HG03159 (cell line): ENCODE results near the gene ARHGEF33.
A peak's percentile ranks its signal among the peaks of the same experiment; 100 is the strongest.

Experiments used
- ATAC-seq: cut with Tn5 transposase; IDR thresholded peaks from one replicate; pipeline ENCODE4 v1.9.1; 2021; ENCODE audit warnings: mild to moderate bottlenecking, moderate library complexity; ENCODE audit not compliant: unreplicated experiment

ARHGEF33 gene

DNA sequence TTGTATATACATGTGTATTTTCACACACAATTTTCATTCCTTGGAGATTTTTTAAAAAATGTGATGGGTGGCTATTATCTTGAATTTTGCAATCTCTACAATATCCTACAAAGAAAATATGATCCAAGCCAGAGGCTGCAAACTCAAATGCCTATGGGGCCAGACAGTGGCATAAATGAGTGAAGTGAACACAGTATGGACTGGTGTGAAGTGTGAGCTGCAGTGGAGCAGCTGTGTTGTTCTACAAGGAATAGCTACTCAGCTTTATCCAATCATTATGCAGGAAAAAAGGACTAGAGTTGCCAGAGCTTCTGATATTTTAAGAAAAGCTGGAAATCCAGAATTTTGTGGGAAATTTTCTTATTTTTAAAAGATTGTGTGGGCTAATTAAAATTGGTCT, 62.1 kb downstream of the ARHGEF33 start:
- no peak for ATAC-seq

DNA sequence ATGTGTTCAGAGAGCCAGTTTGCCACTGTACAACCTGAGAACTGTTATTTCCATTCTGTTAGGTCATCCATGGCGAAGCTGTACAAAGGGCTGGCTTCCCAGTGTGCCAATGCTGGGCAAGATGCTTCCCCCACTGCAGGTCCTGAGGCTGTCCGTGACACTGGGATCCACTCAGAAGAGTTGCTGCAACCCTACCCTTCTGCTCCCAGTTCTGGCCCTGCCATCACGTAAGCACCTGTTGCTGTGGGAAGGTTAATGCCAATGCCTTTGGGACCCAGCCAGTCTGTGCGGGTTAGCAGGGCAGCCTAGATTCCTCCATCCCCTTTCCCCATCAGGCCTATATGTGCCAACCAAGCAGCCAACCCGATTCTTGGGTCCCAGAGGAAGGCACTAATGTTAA, 68.3 kb downstream of the ARHGEF33 start:
- ATAC-seq: no peak

GRCh38 chr2:38959466-38959865, 69.8 kb downstream of the ARHGEF33 start:
- ATAC-seq: no peak

DNA sequence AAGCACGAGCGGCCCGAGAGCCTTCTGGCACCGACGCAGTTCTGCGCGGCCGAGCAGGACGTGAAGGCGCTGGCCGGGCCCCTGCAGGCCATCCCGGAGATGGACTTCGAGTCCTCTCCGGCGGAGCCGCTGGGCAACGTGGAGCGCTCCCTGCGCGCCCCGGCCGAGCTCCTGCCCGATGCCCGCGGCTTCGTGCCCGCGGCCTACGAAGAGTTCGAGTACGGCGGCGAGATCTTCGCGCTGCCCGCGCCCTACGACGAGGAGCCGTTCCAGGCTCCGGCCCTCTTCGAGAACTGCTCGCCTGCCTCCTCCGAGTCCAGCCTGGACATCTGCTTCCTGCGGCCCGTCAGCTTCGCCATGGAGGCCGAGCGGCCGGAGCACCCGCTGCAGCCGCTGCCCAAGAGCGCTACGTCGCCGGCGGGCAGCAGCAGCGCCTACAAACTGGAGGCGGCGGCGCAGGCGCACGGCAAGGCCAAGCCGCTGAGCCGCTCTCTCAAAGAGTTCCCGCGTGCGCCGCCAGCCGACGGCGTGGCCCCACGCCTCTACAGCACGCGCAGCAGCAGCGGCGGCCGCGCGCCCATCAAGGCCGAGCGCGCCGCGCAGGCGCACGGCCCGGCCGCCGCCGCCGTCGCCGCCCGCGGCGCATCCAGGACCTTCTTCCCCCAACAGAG, 70.4 kb downstream of the ARHGEF33 start:
- ATAC-seq: peak; percentile 79

- peak; percentile 15 for ATAC-seq
These were observed 71.1 kb downstream of the ARHGEF33 start for GRCh38 chr2:38960609-38961320.

DNA sequence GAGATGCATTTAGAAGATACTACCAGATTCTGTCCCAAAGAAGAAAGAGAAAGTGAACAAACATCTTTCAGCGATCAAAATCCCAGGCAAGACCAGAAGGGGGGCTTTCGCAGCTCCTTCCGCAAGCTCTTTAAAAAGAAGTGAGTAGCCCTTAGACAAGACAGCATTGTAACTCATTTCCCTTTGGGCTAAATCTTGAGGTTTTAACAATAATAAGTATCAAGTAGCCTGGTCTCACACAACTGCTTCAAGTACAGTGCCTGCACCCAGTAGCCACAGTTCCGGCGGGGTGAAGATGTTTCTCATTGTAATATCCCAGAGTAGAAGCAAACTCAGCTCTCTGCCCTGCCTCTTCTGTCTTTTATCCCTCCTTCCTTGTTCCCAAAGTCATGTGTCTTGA, 76.3 kb downstream of the ARHGEF33 start:
- no peak for ATAC-seq

GRCh38 chr2:38966678-38967077, 77.0 kb downstream of the ARHGEF33 start:
- no peak for ATAC-seq

GRCh38 chr2:38968021-38968420, 78.3 kb downstream of the ARHGEF33 start:
- no peak for ATAC-seq

DNA sequence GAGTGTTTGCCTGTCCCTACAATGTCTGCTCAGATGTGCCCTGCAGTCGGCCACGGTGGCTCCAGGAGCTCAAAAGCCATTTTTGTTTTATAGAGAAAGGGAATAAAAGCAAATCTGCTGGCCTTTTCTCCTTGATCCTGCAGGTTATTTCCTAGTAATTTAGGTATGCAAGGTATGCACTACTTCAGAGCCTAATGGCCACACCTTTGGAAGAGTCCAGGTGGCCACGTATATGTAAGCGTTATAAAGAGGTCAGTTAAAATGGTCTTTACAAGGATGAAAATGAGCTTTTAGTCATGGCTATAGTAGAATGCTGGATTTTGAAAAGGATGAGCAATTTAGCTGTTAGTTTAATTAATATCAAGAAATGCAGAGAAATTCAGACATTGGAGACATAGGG, 81.7 kb downstream of the ARHGEF33 start:
- no peak for ATAC-seq

GRCh38 chr2:38973266-38973665, 83.6 kb downstream of the ARHGEF33 start:
- ATAC-seq: no peak

GRCh38 chr2:38975042-38975441, 85.4 kb downstream of the ARHGEF33 start:
- no peak for ATAC-seq

GRCh38 chr2:38977047-38977446, 87.4 kb downstream of the ARHGEF33 start:
- no peak for ATAC-seq

- ATAC-seq: no peak
These were observed 88.7 kb downstream of the ARHGEF33 start for GRCh38 chr2:38978296-38978903.

- no peak for ATAC-seq
These were observed 89.2 kb downstream of the ARHGEF33 start for GRCh38 chr2:38978908-38979307.

DNA sequence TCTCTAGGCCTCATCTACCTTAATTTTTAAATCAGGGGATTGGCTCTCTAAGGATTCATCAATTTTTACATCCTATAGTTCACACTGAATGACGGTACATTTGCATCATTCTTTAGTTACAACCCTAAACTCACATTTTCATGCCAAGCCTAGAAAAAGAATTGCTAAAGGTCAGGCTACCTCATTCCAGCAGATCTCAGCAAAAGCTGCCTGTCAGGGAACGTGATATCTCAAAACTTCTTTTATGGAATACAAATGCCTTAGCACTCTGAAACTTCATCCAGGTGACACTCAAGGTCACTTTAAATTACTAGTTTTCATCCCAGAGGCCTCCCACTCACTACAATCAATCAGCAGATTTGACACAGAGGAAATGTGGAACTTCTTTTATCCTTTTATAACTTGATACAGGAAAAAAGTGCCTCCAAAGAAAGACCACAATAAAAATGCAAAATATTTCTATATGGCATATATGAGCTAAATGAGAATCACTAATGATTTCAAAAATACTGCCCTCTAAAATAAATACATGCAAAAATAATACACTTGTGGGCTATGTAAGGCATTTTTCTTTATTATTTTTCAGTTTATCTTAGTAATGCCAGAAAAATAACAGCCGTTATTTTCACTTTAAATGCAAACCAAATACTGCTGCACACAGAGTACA, 91.5 kb downstream of the ARHGEF33 start:
- no peak for ATAC-seq

- no peak for ATAC-seq
These were observed 92.1 kb downstream of the ARHGEF33 start for GRCh38 chr2:38981670-38982357.

- no peak for ATAC-seq
These were observed 92.8 kb downstream of the ARHGEF33 start for GRCh38 chr2:38982498-38982897.

DNA sequence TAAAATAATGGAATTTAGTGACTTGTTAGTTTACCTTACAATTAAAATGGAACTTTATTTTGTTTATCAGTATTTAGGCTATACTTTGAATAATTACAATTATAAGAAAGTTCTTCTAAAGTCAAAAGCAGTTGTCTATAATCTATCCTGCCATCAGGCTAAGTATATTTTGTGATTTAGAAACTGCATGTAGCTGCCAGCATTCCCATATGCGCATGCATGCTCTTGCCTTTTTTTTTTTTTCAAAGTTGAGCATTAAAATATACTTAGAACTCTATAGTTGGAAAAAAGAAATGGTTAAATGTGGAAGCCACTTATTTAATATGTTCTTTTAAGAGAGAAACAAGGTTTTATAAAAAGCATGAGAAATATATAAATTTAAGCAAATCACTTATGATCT, 99.0 kb downstream of the ARHGEF33 start:
- no peak for ATAC-seq

GRCh38 chr2:38991899-38992298, 102.2 kb downstream of the ARHGEF33 start:
- no peak for ATAC-seq

- ATAC-seq: no peak
These were observed 108.1 kb downstream of the ARHGEF33 start for GRCh38 chr2:38997781-38998180.

DNA sequence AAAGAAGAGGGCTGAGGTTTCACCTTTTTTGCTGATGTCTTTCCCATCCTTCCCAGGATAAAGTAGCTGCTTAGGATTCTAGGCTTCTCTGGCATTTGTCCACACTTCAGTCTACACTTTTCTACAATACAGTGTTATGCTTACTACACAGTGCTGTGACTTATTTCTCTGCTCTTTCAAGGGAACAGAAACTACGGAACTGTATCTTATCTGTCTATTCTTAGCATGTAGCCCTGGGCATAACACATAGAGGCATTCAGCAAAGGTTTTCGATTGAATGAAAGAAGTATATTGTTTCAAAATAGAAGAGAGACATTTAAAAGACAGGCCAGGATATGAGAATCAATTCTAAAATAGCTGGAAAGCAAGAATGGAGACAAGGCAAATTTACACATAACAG, 110.9 kb downstream of the ARHGEF33 start:
- no peak for ATAC-seq
